HUES64 (cell line): ENCODE measurements around the gene TNIP3.

Experiments used
- H3K27ac ChIP-seq: 2 replicates; pipeline ENCODE4 v1.7.0; 2013; ENCODE audit warnings: low read depth, low read length, inconsistent platforms
- H3K27me3 ChIP-seq: 2 replicates; pipeline ENCODE4 v1.6.1; 2013; ENCODE audit warnings: mild to moderate bottlenecking, low read length; ENCODE audit not compliant: insufficient read depth
- H3K36me3 ChIP-seq: 2 replicates; pipeline ENCODE4 v1.6.1; 2013; ENCODE audit warnings: mild to moderate bottlenecking, low read length; ENCODE audit not compliant: insufficient read depth
- H3K4me1 ChIP-seq: 2 replicates; pipeline ENCODE4 v1.6.1; 2013; ENCODE audit warnings: mild to moderate bottlenecking, low read length, moderate library complexity; ENCODE audit not compliant: insufficient read depth
- H3K4me3 ChIP-seq: 2 replicates; pipeline ENCODE4 v1.5.1; 2013; ENCODE audit warnings: mild to moderate bottlenecking, low read length, moderate library complexity
- H3K9ac ChIP-seq: 2 replicates; pipeline ENCODE4 v1.6.1; 2013; ENCODE audit warnings: mild to moderate bottlenecking, low read depth, low read length
- H3K9me3 ChIP-seq: 2 replicates; pipeline ENCODE4 v1.6.1; 2013; ENCODE audit warnings: low read depth, low read length; ENCODE audit not compliant: insufficient read depth
- WGBS: fragments of 150-250, 120-280 bp; methylation state at CpG from one replicate; pipeline ENCODE4 v1.1.7; 2013; ENCODE audit warnings: missing lambda C conversion rate; 5-methylcytosine and 5-hydroxymethylcytosine counted together

The TNIP3 gene

DNA sequence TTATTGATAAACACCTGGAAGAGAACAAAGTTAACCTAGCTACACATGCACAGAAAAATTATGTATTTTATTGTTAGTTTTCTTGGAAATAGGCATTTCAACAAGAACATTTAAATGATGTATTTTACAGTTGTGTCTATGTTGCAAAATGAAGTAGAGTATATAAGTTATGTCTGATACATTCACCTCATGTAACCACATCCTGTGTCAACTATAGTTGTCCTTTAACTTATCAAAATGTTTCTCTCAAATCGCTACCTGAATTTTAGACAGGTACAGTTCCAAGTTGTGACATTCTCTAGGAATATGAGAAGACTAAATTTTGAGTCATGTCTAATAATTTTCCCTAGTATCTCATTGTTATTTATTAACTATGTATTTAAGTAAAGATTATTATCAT is 27.2 kb upstream of the TNIP3 start:
- Histone ChIP-seq H3K9me3 (no peaks in the 10 kb centered on the region), H3K36me3 (no peaks in the 10 kb centered on the region), H3K27me3 (no peaks in the 10 kb centered on the region), H3K27ac (no peak overlapping the region), H3K9ac (no peak overlapping the region), H3K4me1 (peaks cover 11% of the 10 kb centered on the region), H3K4me3 (no peak overlapping the region)
- WGBS = no CpG with 5 or more reads among the region's 1 CpG

DNA sequence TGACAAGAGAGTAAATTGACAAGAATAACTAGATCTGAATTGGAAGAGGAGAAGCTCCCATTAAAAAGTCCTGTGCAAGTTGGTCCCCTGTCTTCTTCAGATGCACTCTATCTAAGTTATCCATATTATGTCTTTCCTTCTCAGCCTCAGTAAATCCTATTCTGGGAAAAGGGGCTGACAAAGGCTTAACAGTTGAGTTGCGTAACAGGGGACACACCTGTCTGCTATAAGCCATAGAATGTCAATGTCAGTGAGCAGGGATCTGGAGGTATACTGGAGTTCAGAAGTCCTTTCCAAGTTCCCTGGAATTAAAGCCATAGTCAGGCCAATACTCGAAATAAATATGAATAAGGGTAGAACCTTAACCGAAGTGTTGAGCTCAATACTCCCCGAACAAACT is 26.3 kb upstream of the TNIP3 start:
- no peak overlapping the region for H3K4me3 ChIP-seq
- H3K27ac ChIP-seq = no peak overlapping the region
- WGBS = 96% methylated on average over 4 of the region's 4 CpGs
- H3K9me3 ChIP-seq = no peaks in the 10 kb centered on the region
- H3K27me3 ChIP-seq = no peaks in the 10 kb centered on the region
- peaks cover 11% of the 10 kb centered on the region for H3K4me1 ChIP-seq
- H3K9ac ChIP-seq = no peak overlapping the region
- H3K36me3 ChIP-seq = no peaks in the 10 kb centered on the region

DNA sequence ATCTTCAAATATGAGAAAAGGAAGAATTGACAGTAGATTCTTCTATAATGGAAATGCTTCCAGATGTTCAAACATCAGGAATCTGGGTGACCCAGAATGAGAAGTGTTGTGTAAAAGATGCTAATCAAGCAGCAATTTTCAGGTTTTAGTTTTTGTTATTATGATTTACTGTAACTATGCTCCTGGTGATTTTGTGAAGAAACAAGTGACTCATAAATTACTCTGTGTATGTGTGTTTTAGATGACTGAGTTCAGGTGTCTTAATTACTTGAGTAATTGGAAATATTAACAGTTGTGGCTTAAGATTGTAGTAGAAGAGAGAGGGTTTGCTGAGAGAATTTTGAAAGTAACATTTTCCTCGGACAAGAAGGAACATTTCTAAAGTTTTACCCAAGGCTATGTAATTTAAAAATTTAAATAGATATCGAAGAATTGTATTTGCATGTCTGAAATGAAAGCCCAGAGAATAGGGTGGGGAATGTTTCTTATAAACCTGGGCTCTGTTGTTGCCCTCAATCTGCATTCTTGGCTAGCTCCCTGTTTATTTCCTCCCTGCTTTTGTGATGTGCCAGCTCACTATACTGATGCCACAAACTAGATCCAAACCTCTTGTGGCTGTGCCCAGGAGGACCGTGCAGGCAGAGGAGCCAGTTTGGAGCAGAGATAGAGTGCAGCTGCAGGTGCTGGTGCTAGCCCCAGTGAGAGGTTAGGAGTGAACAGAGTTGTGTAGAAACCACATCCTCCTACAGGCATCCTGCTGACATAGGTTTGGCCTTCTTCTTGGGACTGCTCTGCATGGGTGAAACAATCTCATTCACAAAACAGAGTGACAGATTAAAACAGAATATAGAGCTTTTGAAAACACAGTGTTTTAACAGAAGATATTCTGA is 25.4 kb upstream of the TNIP3 start:
- 80% methylated on average over 3 of the region's 3 CpGs for WGBS
- Histone ChIP-seq H3K9me3 (no peaks in the 10 kb centered on the region), H3K4me3 (no peak overlapping the region), H3K27me3 (no peaks in the 10 kb centered on the region), H3K4me1 (peaks cover 11% of the 10 kb centered on the region), H3K9ac (no peak overlapping the region), H3K27ac (no peak overlapping the region), H3K36me3 (no peaks in the 10 kb centered on the region)

DNA sequence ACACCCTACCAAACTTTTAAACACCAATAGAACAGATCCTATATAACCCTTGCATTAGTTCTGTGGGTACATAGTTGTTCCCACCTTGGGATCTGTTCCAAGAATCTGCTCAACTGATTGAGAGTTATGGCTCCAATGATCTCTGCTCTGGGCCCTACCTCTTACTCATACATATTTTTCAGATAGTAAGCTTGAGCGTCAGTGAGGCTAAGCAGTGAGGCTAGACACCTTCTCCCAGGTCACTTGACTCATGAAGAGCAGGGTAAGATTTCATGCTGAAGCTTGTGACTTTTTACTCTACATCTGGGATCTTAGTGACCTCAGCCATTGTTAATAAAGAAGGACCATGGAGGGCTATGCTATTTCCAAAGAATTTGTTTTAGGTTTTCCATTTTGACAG is 23.1 kb upstream of the TNIP3 start:
- H3K9me3 ChIP-seq = peaks cover 6% of the 10 kb centered on the region; the same call in 1 of the 2 replicates
- H3K27ac ChIP-seq = no peak overlapping the region
- H3K9ac ChIP-seq = no peak overlapping the region
- H3K27me3 ChIP-seq = no peaks in the 10 kb centered on the region
- WGBS = 71% methylated on average over 1 of the region's 1 CpG
- H3K4me1 ChIP-seq = peaks cover 11% of the 10 kb centered on the region
- no peaks in the 10 kb centered on the region for H3K36me3 ChIP-seq
- H3K4me3 ChIP-seq = no peak overlapping the region

DNA sequence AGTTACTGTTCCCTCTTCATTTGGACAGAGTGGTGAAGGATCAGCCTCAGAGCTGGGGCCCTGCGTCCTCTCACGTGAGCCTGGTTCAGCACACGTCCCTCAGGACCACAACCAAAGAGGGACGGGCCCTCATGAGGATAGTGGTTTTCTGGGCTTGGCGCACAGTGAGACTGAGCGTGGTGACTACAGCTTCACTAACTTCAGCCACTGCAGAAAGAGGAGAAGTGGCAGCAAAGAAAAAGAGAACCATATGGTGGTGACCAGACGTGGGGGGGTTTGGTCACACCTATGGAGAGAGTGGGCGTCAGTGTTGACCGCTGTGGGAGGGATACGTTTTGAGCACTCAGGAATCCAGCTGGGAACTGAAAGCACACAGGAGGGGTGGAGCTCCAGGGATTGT is 21.8 kb upstream of the TNIP3 start:
- Histone ChIP-seq H3K27ac (no peak overlapping the region), H3K4me3 (no peak overlapping the region), H3K36me3 (no peaks in the 10 kb centered on the region), H3K9ac (no peak overlapping the region), H3K27me3 (no peaks in the 10 kb centered on the region), H3K9me3 (peaks cover 6% of the 10 kb centered on the region; the same call in 1 of the 2 replicates), H3K4me1 (peaks cover 11% of the 10 kb centered on the region)
- 94% methylated on average over 10 of the region's 10 CpGs for WGBS

DNA sequence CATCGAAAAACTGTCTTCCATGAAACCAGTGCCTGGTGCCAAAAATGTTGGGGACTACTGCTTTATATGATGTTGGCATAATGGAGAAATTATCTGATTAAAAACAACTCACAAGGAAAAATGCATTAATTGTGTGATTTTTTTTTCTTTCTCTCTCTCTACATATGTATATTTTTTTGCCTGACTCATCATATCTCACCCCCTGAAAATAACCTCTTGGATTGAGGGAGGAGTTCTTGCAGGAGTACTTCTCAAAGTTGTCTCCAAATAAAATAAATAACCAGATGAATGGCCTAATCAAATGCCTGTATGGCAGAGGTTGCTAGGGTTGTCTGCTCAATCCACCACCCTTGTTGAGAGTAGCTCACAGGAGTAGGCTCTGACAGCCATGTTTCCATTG is 19.9 kb upstream of the TNIP3 start:
- peaks cover 1% of the 10 kb centered on the region for H3K4me1 ChIP-seq
- H3K9ac ChIP-seq = no peak overlapping the region
- H3K36me3 ChIP-seq = no peaks in the 10 kb centered on the region
- peaks cover 6% of the 10 kb centered on the region; the same call in 1 of the 2 replicates for H3K9me3 ChIP-seq
- H3K27me3 ChIP-seq = no peaks in the 10 kb centered on the region
- H3K4me3 ChIP-seq = no peak overlapping the region
- H3K27ac ChIP-seq = no peak overlapping the region
- WGBS = 88% methylated on average over 1 of the region's 1 CpG

DNA sequence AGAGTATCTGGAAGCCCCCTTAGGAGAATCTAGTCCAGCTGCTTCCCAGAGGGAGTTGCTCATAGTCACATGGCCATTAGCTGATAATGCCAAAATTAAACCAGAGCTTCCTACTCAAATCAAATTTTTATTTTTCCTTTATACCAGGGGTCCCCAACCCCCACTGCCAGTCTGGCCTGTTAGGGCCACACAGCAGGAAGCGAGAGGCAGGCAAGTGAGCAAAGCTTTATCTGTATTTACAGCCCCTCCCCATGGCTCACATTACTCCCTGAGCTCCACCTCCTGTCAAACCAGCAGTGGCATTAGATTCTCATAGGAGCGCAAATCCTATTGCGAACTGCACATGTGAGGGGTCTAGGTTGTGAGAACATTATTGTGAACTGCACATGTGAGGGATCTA is 19.2 kb upstream of the TNIP3 start:
- no peaks in the 10 kb centered on the region for H3K27me3 ChIP-seq
- WGBS = 96% methylated on average over 3 of the region's 3 CpGs
- no peak overlapping the region for H3K4me3 ChIP-seq
- no peaks in the 10 kb centered on the region for H3K36me3 ChIP-seq
- H3K27ac ChIP-seq = no peak overlapping the region
- no peak overlapping the region for H3K9ac ChIP-seq
- peaks cover 6% of the 10 kb centered on the region; the same call in 1 of the 2 replicates for H3K9me3 ChIP-seq
- peaks cover 3% of the 10 kb centered on the region for H3K4me1 ChIP-seq

DNA sequence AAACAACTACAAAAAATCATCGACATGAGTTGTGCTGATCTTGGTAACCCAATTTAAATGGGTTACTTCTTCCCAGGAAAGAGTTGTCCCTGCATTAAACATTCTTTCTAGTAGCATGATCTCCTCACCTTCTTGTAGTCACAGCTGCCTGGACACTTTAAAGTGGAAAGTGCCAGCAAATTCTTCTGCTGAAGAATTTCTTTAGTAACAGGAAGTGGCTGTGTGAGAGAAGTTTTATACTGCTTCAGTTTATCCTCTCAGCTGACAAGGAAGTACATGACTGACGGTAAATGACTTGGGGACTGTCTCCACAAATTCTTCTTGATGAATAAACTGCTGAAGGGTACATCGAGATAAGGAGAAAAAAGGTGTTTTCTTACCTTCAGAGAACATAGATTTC is 18.2 kb upstream of the TNIP3 start:
- WGBS = 94% methylated on average over 3 of the region's 3 CpGs
- Histone ChIP-seq H3K9me3 (peaks cover 6% of the 10 kb centered on the region; the same call in 1 of the 2 replicates), H3K27me3 (no peaks in the 10 kb centered on the region), H3K4me3 (no peak overlapping the region), H3K9ac (no peak overlapping the region), H3K36me3 (no peaks in the 10 kb centered on the region), H3K4me1 (peaks cover 13% of the 10 kb centered on the region), H3K27ac (no peak overlapping the region)

DNA sequence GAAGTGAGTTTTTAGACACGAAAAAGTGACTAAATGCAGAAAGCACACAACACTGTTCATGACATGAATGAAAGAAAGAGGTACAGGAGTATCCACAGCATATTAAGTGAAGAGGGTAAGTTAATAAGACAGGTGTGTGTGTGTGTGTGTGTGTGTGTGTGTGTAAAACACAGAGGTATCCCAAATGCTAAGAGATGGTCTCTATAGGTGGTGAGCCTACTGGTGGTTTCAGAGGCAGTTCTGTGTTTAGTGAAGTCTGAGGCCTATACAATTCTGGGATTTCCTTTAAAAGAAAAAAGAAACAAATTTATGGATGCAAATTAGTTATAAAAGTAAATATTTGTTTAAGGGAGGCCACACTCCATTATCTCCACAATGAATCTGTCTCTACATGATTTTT is 17.4 kb upstream of the TNIP3 start:
- no peak overlapping the region for H3K9ac ChIP-seq
- H3K4me3 ChIP-seq = no peak overlapping the region
- no peaks in the 10 kb centered on the region for H3K27me3 ChIP-seq
- 80% methylated on average over 1 of the region's 1 CpG for whole genome bisulfite sequencing
- H3K36me3 ChIP-seq = no peaks in the 10 kb centered on the region
- H3K9me3 ChIP-seq = peaks cover 6% of the 10 kb centered on the region; the same call in 1 of the 2 replicates
- peaks cover 17% of the 10 kb centered on the region for H3K4me1 ChIP-seq
- H3K27ac ChIP-seq = no peak overlapping the region

DNA sequence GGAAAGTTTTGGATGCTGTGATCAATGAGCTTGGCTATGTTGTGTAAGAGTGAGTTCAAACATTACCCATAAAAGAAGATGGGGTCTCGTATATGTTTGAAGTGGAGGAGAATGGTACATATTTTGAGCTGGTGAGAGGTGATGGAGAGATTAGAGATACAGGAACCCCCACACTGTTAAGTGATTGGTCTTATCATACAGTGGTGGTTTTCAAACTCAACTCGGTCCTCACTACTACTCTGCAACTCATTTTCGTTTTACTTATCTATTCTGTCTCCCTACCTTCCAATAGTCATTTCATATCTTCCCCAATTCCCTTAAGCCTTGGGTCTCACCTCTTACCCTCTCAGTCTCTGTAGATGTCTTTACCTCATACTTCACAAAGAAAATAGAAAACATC is 16.4 kb upstream of the TNIP3 start:
- no peak overlapping the region for H3K4me3 ChIP-seq
- H3K27me3 ChIP-seq = no peaks in the 10 kb centered on the region
- peaks cover 6% of the 10 kb centered on the region; the same call in 1 of the 2 replicates for H3K9me3 ChIP-seq
- no peak overlapping the region for H3K9ac ChIP-seq
- H3K36me3 ChIP-seq = no peaks in the 10 kb centered on the region
- no peak overlapping the region for H3K27ac ChIP-seq
- WGBS = 94% methylated on average over 3 of the region's 3 CpGs
- peaks cover 17% of the 10 kb centered on the region for H3K4me1 ChIP-seq

DNA sequence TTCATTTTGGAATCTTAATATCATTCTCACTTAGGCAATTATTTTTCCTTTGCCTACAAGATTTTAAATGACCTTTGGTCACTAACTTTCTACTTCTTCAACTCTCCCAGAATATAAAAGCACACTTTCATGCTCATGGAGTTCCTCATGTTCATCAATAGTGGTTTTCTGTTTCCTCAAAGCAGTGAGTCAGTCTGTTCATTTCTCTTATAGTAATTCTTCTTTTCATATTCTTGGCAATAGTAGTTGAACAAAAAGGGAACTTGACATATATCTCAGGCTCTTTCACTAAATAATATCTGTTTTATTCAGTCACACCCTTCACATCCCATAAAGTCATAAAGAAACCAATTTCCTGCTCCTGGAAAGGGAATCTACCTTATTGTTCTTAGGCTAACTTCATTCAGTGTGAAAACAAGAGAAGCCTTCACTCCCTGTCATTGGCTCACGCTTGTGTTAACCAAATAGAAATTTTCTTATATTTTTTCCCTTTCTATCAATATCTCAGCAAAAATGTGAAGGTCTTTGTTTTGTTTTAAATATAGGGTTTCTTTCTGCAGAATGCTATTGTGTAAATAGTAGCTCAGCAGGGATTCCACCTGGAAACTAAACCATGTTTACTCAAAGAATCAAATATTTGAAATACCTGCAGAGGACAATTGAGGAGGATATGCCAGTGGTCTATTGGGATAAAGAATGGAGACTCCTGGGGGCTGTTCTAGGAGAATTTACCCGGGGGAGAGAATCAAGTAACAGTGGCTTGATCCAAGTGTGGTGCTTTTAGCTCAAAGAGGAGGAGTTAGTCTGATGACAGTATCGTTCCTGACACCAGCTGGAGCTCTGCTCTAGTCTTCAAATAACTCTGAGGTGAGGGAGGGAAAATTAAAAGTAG is 13.4 kb upstream of the TNIP3 start:
- Histone ChIP-seq H3K4me1 (peaks cover 17% of the 10 kb centered on the region), H3K9ac (no peak overlapping the region), H3K36me3 (no peaks in the 10 kb centered on the region), H3K27me3 (no peaks in the 10 kb centered on the region), H3K27ac (peak overlapping the region; percentile 24; the same call in 1 of the 2 replicates), H3K4me3 (no peak overlapping the region), H3K9me3 (no peaks in the 10 kb centered on the region)
- WGBS = 30% methylated on average over 2 of the region's 3 CpGs
